Esophagus squamous epithelium (tissue), 5 donors: ENCODE data around the gene EVI2B. TPM values are rescaled to one million over a fixed set of nuclear protein-coding genes. Genes with fewer than 3 reads are reported as not detected.

Source experiments
- DNase-seq: peaks from one replicate; lab custom pipeline; 2025; lab: John Stamatoyannopoulos, UW
- H3K27ac ChIP-seq, 4 donors: fragments of 200-600 bp; sonication (generic); one replicate each; pipeline ENCODE4 v1.5.1; 2016 to 2019; ENCODE audit warnings: mild to moderate bottlenecking in 1 of 4
- H3K27me3 ChIP-seq, 4 donors: fragments of 200-600 bp; sonication (generic); 1 replicate in 3 of 4; 2 replicates in 1 of 4; pipeline versions ENCODE4 v1.5.1 to v1.6.0; 2017 to 2021; ENCODE audit warnings: antibody characterized with exemption in 1 of 4
- H3K36me3 ChIP-seq, 3 donors: fragments of 200-600 bp; sonication (generic); one replicate each; pipeline ENCODE4 v1.5.1; 2016 to 2019
- H3K4me1 ChIP-seq, 3 donors: fragments of 200-600 bp; sonication (generic); one replicate each; pipeline ENCODE4 v1.5.1; 2017 to 2019
- H3K4me3 ChIP-seq, 4 donors: fragments of 200-600 bp; sonication (generic); 1 replicate in 3 of 4; 2 replicates in 1 of 4; pipeline ENCODE4 v1.5.1; 2016 to 2019; ENCODE audit warnings: mild to moderate bottlenecking in 2 of 4, moderate library complexity in 1 of 4
- H3K9me3 ChIP-seq, 3 donors: fragments of 200-600 bp; sonication (generic); one replicate each; pipeline ENCODE4 v1.5.1; 2016 to 2019
- CTCF ChIP-seq, 6 experiments: fragments of 450-650 bp in 4 of 6; fragments of 200-600 bp in 2 of 6; sonication (generic) in 2 of 6; IDR thresholded peaks; one replicate each; pipeline ENCODE4 v1.5.1; 2016 to 2019; ENCODE audit warnings: antibody characterized with exemption in 6 of 6, mild to moderate bottlenecking in 4 of 6, moderate library complexity in 4 of 6
- POLR2A ChIP-seq, 4 donors: fragments of 450-650 bp; IDR thresholded peaks; one replicate each; pipeline ENCODE4 v1.6.1; 2017; ENCODE audit warnings: antibody characterized with exemption in 4 of 4, mild to moderate bottlenecking in 4 of 4, moderate library complexity in 3 of 4
- WGBS, 2 donors: methylation state at CpG; one replicate each; pipeline ENCODE4 v1.1.5; 2018; 5-methylcytosine and 5-hydroxymethylcytosine counted together
- intact Hi-C: fragments of 100-400 bp; cut with DNase I; formaldehyde crosslinking; loops from one replicate; pipeline ENCODE4 v1.15.0; 2022
- total RNA-seq, 4 donors: library from RNA; depleted of rRNA; stranded (reverse); fragments of >200 nt; gene quantifications; one replicate each; pipeline ENCODE4 v1.1.0, GENCODE V29; 2016
- donor health status: DM: yes; HTN: yes; CAD: no.

Gene EVI2B
- total RNA-seq, 4 donors from 2014 or later, result 1.7 to 13.4 (median 4.2) TPM

- no peak overlapping the region for H3K4me3 ChIP-seq
- no peaks in the 10 kb centered on the region for H3K9me3 ChIP-seq
- no peak overlapping the region for H3K27ac ChIP-seq
- DNase-seq, result no peak
- no peaks in the 10 kb centered on the region for H3K27me3 ChIP-seq
- peaks cover 0 to 58% (median 0%) of the 10 kb centered on the region in 3 donors for H3K36me3 ChIP-seq
- intact Hi-C loops, result no loop called here
- H3K4me1 ChIP-seq, result no peaks in the 10 kb centered on the region
- TF ChIP-seq POLR2A (IDR thresholded peaks at IDR 0.05) (no peak), CTCF (IDR thresholded peaks at IDR 0.05) (no peak)
- WGBS, 2 donors, result 75% methylated on average over 1 of the region's 1 CpG
These were observed 52.3 kb downstream of the EVI2B start for GRCh38 chr17:31261601-31262000.

GRCh38 chr17:31260151-31260550, 53.7 kb downstream of the EVI2B start:
- H3K27ac ChIP-seq, result no peak overlapping the region
- TF ChIP-seq POLR2A (IDR thresholded peaks at IDR 0.05), result no peak
- no peak for TF ChIP-seq CTCF (IDR thresholded peaks at IDR 0.05)
- no peak for DNase-seq
- no peaks in the 10 kb centered on the region for H3K9me3 ChIP-seq
- WGBS, 2 donors, result 89 to 93% methylated on average over 3 of the region's 3 CpGs
- intact Hi-C loops, result no loop called here
- H3K4me3 ChIP-seq, result no peak overlapping the region
- H3K36me3 ChIP-seq, result peaks cover 0 to 44% (median 0%) of the 10 kb centered on the region in 3 donors
- no peaks in the 10 kb centered on the region for H3K4me1 ChIP-seq
- H3K27me3 ChIP-seq, result no peaks in the 10 kb centered on the region

GRCh38 chr17:31256936-31257335, 56.9 kb downstream of the EVI2B start:
- H3K27me3 ChIP-seq, result no peaks in the 10 kb centered on the region
- no peak for DNase-seq
- intact Hi-C loops, result no loop called here
- H3K4me1 ChIP-seq, result no peaks in the 10 kb centered on the region
- H3K9me3 ChIP-seq, result no peaks in the 10 kb centered on the region
- H3K4me3 ChIP-seq, result no peak overlapping the region
- peaks cover 0 to 47% (median 0%) of the 10 kb centered on the region in 3 donors for H3K36me3 ChIP-seq
- 77 to 78% methylated on average over 3 of the region's 3 CpGs for WGBS, 2 donors
- no peak overlapping the region for H3K27ac ChIP-seq
- TF ChIP-seq CTCF (IDR thresholded peaks at IDR 0.05), result no peak
- no peak for TF ChIP-seq POLR2A (IDR thresholded peaks at IDR 0.05)

- 95 to 98% methylated on average over 2 of the region's 2 CpGs for WGBS, 2 donors
These were observed 59.2 kb downstream of the EVI2B start for GRCh38 chr17:31254654-31255053.

More at GRCh38 chr17:31254654-31255053, 59.2 kb downstream of the EVI2B start:
- Histone ChIP-seq H3K27ac (no peak overlapping the region), H3K27me3 (no peaks in the 10 kb centered on the region), H3K9me3 (no peaks in the 10 kb centered on the region), H3K4me3 (no peak overlapping the region), H3K4me1 (no peaks in the 10 kb centered on the region), H3K36me3 (peaks cover 0 to 32% (median 0%) of the 10 kb centered on the region in 3 donors)
- TF ChIP-seq CTCF (IDR thresholded peaks at IDR 0.05) (no peak), POLR2A (IDR thresholded peaks at IDR 0.05) (no peak)
- no peak for DNase-seq
- intact Hi-C loops, result no loop called here

Other genes with a start within 250 kb of the EVI2B start
- gene NF1, start 219.1 kb downstream of the EVI2B start, total RNA-seq, result 10 to 100 TPM; 15.6 to 48.4 (median 26.9) TPM
- gene OMG, start 16.8 kb downstream of the EVI2B start, total RNA-seq, result under 1 TPM in 1 of 4 donors, not detected in 3; 0.76 TPM
- gene EVI2A, start 7.6 kb upstream of the EVI2B start, total RNA-seq, result 10 to 100 TPM in 1 of 4 donors, 1 to 10 TPM in 2, under 1 TPM in 1; 0.68 to 11.1 (median 3.3) TPM
- gene RAB11FIP4, start 77.6 kb upstream of the EVI2B start, total RNA-seq, result 10 to 100 TPM in 3 of 4 donors, 1 to 10 TPM in 1; 9.9 to 23.6 (median 16.1) TPM